ENCODE results near the gene PTPRJ.

Gene PTPRJ

DNA sequence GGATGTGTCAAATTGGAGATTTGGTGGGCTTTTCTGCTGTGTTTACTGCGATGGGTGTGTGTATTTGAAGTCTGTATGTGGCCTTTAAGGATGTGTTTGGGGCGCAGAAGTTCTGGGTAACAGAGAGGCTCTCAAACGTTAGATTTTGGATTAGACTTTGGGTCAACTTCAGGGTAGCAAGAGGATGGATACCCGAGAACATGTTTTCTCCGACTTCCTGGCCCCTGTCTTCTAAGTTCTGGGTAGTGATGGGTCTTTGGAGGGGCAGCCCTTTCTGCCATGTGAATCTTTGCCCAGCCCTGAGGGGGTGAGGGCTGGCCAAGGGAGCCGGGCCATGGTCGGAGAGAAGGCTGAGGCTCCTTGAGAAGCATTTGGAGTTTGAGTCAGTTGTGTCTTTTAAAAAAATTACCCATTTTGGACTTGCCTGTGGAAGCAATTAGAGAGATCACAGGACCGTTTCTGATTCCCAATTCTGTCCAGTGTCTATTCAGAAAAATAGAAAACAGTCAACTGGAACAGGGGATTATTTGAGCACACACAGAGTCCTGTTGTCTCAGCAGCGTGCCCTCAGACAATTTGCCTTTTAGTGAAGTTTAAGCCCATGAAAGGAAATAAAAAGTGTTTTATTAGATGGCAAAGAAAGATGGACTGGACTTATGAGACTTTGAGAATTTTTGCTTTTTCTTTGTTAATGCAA, 114.4 kb downstream of the PTPRJ start:
- no peak for DNase-seq (ENCODE audit: low spot score)

DNA sequence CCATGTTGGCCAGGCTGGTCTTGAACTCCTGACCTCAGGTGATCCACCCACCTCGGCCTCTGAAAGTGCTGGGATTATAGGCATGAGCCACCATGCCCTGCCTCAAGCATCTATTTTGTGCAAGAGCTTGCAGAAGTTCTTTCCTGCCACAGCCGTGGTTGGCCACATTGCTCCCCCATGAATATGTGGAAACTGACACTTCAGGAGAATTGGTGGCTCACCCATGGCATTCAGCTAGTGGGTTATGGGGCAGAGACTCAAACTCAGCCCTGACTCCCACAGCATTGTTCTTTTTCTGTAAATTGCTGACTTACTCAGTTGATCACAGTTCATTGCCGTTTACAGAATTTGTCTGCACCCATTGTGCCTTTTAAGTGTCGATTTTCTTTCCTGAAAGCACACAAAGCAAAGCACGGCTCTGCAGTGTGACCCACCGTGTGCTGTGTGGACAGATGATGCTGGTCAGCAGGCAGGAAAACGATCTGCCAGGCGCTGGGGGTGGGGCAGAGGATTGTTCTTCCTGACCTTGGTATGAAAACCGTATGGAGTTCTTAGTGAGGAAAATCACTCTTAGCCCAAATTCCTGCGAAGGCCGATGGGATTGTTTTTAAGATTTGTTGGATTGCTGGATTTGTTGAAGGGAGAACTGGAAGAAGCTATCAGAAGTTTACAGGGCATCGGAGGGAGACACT, 115.6 kb downstream of the PTPRJ start:
- no peak for DNase-seq (ENCODE audit: low spot score)

DNA sequence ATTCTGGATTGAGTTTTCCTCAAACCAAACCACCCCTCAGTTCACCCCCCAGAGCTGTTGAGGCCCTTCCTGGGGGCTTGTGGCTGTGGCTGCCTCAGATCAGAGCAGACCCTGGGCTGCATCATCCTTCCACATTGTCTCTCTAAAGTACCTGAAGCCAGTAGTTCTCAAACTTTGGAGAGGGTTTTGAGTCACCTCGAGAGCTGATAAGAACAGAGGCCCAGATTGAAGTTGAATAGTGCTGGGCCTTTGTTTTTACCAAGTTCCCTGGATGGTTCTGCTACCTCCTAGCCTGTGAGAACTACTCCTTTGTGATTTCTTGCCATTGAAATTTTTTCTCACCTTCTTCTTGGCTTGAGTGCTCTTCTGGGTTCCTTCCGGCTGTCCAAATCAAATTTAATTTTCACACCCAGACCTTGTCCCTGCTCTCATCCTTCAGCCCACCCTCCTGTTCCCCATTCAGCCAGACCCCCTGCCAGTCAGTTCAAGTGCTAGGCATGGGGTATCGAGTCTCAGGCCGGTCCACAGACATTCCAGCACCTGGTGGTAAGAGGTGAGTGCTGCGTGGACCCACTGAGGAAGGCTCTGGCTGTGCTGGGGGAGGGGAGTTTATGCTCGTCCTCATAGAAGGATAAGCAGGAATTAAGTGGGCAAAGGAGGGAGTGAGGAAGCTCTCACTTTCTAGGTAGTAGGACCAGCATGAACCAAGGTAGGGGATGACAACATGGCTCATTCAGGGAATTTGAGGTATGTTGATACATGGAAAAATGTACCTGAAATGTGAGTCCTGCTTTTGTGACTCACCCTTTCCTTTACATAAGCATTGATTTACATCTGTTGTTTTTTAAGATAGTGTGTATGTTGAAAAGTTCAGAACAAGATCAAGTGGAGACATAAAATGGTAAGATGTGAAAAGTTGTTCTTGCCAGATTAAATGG, 116.5 kb downstream of the PTPRJ start:
- DNase-seq (ENCODE audit: low spot score): no peak

DNA sequence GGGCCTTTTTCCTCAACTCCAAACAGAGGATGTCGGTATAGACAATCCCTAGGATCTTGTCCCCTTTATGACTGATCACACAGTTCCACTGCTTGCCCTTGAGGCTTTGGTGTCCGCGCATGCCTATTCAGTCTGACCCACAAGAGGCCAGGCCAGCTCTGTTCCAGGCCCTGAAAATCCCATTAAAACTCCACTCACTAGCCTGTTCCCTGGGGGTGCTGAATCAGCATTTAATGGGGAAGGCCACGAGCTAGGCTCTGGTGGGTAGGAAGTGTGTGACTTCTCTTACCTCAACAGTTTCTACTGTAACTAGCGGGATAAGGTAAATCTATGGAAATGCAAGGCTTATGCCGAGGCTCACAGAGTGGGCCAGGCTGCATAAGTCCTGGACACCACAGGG, 117.7 kb downstream of the PTPRJ start:
- DNase-seq (ENCODE audit: low spot score): no peak

DNA sequence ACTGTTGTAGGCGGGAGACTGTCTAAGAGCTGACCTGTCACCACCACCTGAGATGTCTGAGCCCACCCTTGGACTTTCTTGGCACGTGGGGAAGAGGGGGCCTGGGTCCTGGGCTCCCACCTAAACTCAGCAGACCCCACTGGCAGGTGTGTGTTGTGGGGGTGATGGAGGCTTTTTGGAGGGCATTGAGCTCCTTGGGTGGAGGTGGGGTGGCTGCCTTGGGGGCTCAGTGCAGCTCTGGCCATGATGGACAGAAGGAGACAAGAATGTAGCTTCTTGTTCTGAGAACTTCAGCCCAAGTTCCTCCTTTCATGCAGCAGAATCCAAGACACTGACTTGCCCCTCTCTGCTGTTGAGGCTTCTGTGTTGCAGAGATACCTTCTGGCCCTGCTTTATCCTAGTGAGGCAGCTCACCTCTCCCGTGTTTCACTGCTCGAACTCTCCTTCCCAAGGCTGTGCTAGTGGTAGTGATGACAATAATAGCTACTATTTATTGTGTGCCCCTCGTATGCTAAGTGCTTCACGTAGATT, 119.6 kb downstream of the PTPRJ start:
- no peak for DNase-seq (ENCODE audit: low spot score)

DNA sequence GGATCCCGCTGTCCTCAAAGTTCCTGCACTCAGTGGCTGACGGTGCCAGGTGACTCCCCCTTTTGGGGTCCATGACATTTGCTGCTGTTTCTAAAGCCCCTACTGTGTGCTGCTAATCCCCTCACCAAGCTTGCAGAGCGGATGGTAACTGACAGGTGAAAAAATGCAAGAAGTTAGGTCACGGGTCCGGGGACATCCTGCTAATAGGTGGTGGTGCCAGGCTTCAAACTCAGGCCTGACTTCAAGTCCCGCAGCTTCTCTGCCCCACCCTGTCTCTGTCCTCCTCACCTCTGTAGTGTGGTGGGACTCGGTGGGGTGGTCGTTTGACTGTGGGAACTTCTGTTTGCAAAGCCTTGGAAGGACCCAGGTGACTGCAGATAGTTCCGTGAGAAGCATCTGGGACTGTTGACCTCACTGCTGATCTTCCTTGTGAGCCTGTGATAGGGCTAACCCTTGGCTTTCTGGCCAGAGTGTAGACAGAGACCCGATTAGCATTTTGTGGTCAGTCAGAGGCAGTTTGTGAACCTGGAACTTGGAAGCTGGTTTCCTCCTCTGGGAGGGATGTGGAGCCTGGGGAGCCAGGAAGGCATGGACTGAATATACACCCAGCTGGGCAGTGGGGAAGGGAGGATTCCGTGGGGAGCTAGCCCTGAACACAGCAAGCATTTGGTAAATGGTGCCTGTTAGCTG, 120.8 kb downstream of the PTPRJ start:
- no peak for DNase-seq (ENCODE audit: low spot score)

DNA sequence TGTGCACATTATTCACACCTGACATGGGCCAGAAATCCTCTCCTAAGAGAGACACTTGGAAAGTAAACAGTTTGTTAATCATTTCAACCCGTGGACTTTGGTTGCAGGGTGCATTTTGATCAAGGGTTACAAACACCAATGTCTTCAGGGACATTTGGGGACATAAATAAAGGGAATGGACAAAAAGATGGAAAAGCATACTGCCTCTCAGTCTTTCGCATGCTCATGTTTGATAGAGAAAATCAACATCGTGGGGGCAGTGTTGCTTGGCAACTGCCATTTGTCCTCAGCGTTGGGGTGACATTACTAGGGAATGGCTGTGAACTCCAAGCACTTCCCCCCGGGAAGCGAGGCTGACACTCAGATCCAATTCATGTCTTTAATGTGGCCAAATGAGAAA, 121.6 kb downstream of the PTPRJ start:
- DNase-seq (ENCODE audit: low spot score): no peak

DNA sequence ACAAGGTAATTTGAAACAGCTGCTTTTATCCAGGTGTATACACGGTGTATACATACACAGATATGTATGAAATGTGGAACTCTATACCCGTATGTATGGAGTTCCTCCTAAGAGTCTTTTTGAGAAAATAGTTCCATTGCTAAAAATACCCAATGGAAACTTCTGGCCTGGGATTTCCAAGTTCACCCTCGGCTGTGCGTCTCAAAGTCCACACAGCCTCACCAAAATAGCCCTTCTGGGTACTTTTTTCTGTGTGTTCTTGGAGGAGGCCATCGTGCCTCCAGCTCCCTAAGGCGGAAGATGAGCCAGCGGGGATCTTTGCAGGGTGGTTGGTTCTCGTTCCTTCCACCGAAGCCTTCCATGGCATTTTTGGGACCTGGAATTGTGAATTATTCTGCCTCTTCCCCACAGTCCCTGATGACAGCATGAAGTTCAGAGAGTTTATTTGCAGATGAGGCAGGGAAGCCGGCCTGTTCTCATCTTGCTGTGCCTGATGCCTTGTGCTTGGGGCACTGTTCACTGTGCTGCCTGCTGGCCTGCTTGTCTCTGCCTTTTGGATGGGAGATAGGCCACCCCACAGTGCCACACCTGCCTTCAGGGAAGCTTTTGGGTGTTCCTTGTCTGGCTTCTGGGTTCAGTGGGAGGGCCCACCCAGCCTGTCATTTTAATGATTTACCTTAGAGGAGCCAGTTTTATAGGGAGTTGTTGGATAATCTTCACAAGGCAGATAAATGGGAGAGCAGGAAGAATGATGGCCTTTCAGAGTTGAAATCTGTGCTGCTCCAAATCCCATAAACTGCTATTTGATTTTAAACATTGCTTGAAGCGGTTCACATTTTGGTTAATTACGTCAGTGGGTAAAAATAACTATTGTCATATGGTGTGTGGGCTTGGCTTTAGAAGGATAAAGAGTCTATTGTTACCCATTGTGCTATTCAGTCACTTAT, 123.5 kb downstream of the PTPRJ start:
- DNase-seq (ENCODE audit: low spot score): no peak

DNA sequence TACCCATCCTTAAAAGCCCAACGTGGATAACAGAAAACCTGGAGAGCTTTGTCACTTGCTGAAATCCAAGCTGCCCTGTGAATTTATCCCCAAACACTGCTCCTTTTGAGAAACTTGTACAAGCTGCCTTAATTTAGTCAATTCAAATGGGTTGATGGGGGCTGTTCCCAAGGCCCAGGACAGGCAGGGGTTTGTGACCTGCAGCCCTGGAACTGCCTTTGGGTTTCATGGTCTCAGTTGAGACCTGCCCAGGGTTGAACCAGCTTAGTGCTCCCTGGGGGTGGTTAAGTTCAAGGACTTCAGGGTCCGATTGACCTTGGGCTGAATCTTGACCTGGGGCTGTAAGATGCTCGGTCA, 124.2 kb downstream of the PTPRJ start:
- DNase-seq (ENCODE audit: low spot score): no peak

DNA sequence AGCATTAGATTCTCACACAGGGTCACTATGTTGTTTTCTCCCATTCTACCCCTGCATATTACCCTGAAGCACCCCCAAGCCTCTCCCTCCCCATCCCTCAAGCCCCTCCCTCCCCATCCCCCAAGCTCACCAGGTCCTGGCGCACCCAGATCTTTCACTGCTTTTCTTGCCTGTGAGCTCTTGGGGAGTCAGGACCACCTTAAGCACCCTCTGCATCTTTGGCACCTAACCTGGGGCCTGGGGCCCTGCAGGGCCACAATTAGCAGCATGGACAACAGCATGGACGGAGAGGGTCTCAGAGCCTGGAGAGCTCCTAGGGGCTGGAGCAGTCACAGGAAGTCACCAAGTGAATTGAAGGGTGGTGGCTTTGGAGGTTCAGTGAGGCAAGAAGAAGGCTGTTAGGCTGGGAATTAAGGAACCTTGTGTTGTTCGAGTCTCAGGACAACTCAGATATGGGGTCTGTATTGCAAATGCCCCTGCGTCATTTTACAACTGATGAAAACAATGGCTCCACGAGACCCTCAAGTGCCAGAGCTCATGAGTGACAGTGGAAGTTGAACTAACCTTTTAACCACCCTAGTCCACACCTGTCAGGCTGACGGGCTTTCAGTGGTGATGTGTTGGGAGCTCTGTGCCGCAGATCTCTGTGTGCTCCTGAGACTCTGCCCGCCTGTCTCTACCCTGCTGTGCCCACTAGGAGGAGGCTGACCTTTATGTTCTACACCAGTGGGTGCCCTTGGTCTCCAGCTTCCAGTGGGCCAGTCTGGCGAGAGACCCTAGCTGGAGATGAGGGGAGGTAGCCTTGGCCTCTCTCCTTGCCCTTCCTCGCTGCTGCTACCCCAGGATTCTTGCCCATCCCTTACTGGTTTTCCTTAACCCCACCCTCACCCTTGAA, 125.0 kb downstream of the PTPRJ start:
- DNase-seq (ENCODE audit: low spot score): no peak

DNA sequence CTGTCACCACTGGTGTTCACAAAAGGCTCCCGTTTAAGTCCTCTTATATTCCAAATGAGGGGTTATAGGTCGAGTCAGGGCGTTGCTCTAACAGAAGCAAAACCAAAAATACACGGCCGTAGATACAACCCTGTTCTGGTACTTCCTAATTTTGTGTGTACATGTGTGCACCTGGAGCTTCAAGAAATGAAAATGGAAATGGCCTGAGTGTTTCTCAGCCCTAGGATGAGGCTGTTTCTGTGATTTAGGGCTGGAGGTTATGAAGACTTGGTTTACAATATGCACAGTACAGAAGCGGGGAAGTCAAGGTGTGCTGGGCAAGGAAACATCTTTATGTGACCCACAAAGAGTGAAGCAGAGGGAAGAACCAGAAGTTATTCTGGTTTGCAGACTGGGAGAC, 125.8 kb downstream of the PTPRJ start:
- DNase-seq (ENCODE audit: low spot score): no peak

DNA sequence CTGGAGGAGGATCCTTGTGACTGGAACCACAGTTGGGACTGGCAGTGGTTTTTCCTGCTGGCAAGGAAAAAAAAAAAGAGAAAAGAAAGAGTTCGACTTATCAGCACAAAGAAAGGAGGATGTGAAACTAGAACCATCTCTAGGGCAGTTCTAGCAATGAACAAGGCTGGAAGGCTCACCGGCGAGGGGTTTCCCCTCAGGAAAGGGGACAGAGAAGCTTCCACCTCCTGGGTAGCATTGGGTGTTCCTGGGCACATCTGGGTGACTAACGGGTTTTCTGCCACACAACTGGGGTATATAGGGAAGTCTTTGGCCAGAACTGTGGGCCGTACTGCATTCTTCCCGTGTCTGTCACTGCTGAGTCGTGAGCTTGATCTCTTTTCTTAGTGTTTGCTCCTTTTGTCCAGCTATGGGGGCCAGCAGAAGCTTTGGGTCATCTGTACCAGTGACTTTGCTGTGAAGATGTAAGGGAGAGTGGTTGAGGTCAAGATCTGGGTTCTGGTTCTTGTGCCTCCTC, 126.9 kb downstream of the PTPRJ start:
- DNase-seq (ENCODE audit: low spot score): no peak

DNA sequence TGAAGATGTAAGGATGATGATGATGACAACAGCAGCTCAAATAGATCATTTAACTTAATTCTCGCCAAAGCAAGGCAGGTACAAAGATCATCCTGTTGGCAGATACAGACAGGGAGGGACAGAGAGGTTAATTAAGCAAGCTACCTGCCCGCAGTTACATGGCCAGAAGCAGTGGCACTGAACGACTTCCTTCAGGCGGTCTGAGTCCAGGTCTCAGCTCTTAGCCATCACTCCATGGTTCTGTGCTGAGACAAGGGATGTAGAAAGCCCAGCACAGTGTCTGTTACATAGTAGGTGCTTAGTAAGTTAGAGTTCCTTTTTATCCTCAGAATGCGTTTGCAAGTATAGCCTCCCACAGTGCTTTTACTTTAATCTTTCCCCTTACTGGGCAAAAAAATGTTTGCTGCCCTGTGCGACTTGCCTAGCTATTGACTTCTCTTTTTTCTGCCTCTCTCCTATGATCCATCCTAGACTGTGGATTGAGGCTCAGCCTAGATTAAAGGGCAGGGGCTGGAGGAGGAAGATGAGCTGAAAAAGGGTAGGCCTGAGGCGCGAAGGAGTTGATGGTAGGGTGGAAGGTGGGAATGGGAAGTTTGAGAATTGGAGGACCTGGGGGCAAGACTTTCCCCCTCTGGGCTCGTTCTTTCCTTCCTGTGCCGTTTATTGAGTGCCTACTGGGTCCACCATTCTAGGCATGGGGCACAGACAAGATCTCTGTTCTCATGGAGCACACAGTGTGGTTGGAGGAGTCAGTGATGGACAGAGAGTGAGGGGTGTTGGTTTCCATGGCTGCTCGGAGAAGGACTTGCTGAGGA, 128.1 kb downstream of the PTPRJ start:
- DNase-seq (ENCODE audit: low spot score): no peak

DNA sequence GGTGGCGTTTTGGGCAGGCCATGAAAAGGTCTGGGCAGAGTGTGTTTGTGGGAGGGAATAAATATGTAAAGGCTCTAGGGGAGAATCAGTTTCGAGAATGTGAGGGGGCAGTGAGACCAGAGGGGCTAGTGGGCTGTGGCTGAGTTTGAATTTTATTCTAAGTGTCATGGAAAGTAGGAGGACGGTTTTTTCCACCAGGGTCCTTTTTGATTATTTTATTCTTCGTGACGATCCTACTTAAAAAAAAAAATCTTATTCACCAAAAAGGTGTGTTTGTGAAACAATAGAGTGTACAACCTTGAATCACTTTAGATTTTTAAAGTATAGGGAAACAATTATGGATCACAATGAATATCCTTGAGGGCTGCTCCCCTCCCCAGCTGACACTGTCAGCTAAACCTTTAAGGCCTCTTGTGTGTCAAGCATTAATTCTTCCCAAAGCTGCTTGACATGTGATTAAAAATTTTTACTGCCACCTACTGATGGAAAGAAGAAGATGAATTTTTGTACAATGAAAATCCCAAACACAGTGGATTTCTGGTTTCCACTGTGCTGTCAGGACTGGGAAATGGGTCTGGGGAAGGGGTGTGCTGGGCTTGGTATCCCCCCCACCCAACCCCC, 128.8 kb downstream of the PTPRJ start:
- DNase-seq (ENCODE audit: low spot score): peak; percentile 62

DNA sequence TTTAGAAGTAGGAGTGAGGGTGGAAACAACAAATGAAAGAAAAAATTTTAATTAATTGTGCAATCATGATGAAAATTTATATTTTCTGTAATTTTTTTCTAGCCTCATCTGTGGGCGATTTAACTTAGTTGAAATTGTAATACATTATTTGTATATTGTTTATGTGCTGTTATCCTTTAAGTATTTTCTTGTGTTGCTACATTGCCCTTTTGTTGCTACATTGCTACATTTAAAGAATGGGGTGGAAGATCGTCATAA, 130.1 kb downstream of the PTPRJ start:
- DNase-seq (ENCODE audit: low spot score): no peak

DNA sequence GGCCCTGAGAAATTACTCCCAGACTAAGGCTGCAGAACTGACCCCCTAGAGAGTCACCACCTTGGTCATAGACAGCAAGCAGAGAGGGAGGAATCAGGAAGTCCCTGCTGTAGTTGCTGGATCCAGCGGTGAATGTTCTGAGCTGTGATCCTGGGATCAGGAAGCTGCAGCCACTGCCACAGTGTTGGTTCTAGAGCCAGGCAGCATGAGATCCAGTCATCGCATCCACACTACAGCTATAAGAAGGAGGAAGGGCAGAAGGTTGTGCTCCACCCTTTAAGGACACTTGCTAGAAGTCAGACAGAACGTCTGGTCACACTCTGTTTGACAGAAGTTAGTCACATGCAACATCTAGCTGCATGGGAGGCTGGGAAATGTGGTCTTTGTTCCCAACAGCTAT, 131.5 kb downstream of the PTPRJ start:
- no peak for DNase-seq (ENCODE audit: low spot score)

DNA sequence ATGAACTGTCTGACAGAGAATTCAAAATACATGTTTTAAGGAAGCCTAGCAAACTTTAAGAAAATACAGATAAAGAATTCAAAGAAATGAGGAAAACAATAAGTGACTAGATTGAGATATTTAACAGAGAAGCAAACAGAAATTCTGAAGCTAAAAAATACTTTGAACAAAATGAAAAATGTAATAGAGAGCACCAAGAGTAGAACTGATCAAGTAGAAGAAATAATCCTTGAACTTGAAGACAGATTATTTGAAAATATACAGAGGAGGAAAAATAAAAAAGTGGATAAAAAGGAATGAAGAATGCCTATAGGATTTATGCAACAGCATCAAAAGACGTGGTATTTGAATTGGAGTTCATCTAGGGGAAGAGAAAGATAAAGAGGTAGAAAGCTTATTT, 134.4 kb downstream of the PTPRJ start:
- no peak for DNase-seq (ENCODE audit: low spot score)

DNA sequence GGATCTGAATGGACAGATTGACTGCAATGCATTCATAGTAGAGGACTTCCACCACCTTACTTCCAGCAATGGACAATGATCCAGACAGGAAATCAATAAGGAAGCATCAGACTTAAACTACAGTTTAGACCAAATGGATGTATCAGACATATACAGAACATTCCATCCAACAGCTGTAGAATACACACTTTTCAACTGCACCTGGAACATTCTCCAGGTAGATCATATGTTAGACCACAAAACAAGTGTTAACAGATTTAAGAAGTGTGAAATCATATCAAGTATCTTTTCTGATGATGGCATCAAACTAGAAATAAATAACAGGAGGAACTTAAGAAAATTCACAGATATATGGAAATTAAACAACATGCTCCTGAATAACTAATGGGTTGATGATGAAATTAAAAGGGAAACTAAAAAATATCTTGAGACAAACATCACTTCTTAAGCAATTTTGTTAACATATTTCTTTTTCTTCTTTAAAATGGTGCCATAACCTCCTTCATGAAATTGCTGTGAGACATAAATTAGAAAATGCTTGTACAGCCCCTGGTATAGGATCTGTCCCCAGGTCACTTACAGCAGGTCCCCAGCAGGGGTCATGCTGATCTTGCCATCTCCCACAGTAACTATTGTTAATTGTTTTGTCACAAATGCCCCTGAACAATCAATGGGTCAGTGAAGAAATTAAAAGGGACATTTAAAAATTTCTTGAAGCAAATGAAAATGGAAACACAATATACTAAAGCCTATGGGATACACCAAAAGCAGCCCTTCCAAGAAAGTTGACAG, 136.3 kb downstream of the PTPRJ start:
- no peak for DNase-seq (ENCODE audit: low spot score)

Measured in hematopoietic multipotent progenitor cell treated with erythropoietin and hydrocortisone succinate and interleukin-3 and kit ligand, for 15 days (in vitro differentiated cells).